IMR-90 (cell line): Measurements from ENCODE around the gene ARHGEF40. TPM values are rescaled to one million over a fixed set of nuclear protein-coding genes. Genes with fewer than 3 reads are reported as not detected.

ENCODE experiments used
- ATAC-seq: fragments of 200-7000 bp; cut with Tn5 transposase; 2 replicates; pipeline ENCODE4 v1.9.1; 2020; ENCODE audit warnings: low read depth, mild to moderate bottlenecking, moderate library complexity
- BruUV-seq: library from RNA; stranded (reverse); fragments of 400-500 nt; replicated peaks from 2 replicates; lab custom pipeline; 2021; lab: Mats Ljungman, UMichigan
- CTCF ChIA-PET: fragments of 300-600 bp; formaldehyde crosslinking; extraction: SDS; loops from one replicate; lab custom pipeline; 2021; ENCODE audit warnings: antibody characterized with exemption; lab: Yijun Ruan, JAX
- POLR2A ChIA-PET: fragments of 300-600 bp; sonication (Branson Sonifier 250); formaldehyde crosslinking; loops from one replicate; lab custom pipeline; 2022; ENCODE audit warnings: antibody characterized with exemption; ENCODE audit not compliant: unreplicated experiment; lab: Charles Lee
- DNase-seq: peaks from one replicate; pipeline ENCODE4 v3.0.0; 2013
- H2AFZ ChIP-seq: replicated peaks from 2 replicates; pipeline ENCODE3; 2013; ENCODE audit warnings: low read length, mild to moderate bottlenecking; ENCODE audit not compliant: poor library complexity
- H2AK5ac ChIP-seq: 2 replicates; pipeline ENCODE4 v1.6.1; 2013; ENCODE audit warnings: low read depth, low read length, inconsistent platforms
- H2AK9ac ChIP-seq: replicated peaks from 2 replicates; pipeline ENCODE3; 2013; ENCODE audit warnings: mild to moderate bottlenecking, low read depth, low read length, moderate library complexity; ENCODE audit not compliant: poor library complexity
- H2BK120ac ChIP-seq: 2 replicates; pipeline ENCODE4 v1.6.1; 2013; ENCODE audit warnings: low read depth, low read length, inconsistent platforms
- H2BK15ac ChIP-seq: 3 replicates; pipeline ENCODE4 v1.6.1; 2013; ENCODE audit warnings: low read depth, low read length, inconsistent platforms
- H2BK20ac ChIP-seq: 2 replicates; pipeline ENCODE4 v1.6.1; 2013; ENCODE audit warnings: low read depth, mild to moderate bottlenecking, inconsistent platforms, low read length, moderate library complexity
- H2BK5ac ChIP-seq: 2 replicates; pipeline ENCODE4 v1.6.1; 2013; ENCODE audit warnings: mild to moderate bottlenecking, low read depth, low read length, inconsistent platforms; ENCODE audit not compliant: poor library complexity, severe bottlenecking
- H3K14ac ChIP-seq: replicated peaks from 2 replicates; pipeline ENCODE4 v1.6.1; 2013; ENCODE audit warnings: low read depth, low read length, inconsistent platforms
- H3K18ac ChIP-seq: 2 replicates; pipeline ENCODE4 v1.6.1; 2013; ENCODE audit warnings: low read depth, low read length, control low read depth
- H3K23ac ChIP-seq: 2 replicates; pipeline ENCODE4 v1.6.1; 2013; ENCODE audit warnings: low read depth, low read length, inconsistent platforms
- H3K27ac ChIP-seq: 2 replicates; pipeline ENCODE4 v1.5.1; 2013; ENCODE audit warnings: mild to moderate bottlenecking, control low read depth, low read length; ENCODE audit not compliant: insufficient read depth
- H3K27me3 ChIP-seq: 2 replicates; pipeline ENCODE4 v1.6.1; 2013; ENCODE audit warnings: low read length; ENCODE audit not compliant: control insufficient read depth, insufficient read depth
- H3K36me3 ChIP-seq: 2 replicates; pipeline ENCODE4 v1.6.1; 2013; ENCODE audit warnings: low read length, mixed read lengths; ENCODE audit not compliant: control insufficient read depth, insufficient read depth
- H3K4ac ChIP-seq: 2 replicates; pipeline ENCODE4 v1.6.1; 2013; ENCODE audit warnings: low read depth, low read length, inconsistent platforms
- H3K4me1 ChIP-seq: 2 replicates; pipeline ENCODE4 v1.6.1; 2013; ENCODE audit warnings: low read length, mixed read lengths; ENCODE audit not compliant: control insufficient read depth, insufficient read depth
- H3K4me2 ChIP-seq: 2 replicates; pipeline ENCODE4 v1.6.1; 2013; ENCODE audit warnings: low read depth, mild to moderate bottlenecking, control low read depth, low read length, moderate library complexity
- H3K4me3 ChIP-seq: 2 replicates; pipeline ENCODE4 v1.5.1; 2013; ENCODE audit warnings: low read depth, mild to moderate bottlenecking, control low read depth, low read length, moderate library complexity; ENCODE audit not compliant: insufficient read depth
- H3K56ac ChIP-seq: 2 replicates; pipeline ENCODE4 v1.6.1; 2013; ENCODE audit warnings: low read length, inconsistent platforms; ENCODE audit not compliant: insufficient read depth; ENCODE audit errors: extremely low read depth
- H3K79me1 ChIP-seq, 2 experiments: 2 replicates each; pipeline ENCODE4 v1.6.1; 2013; ENCODE audit warnings: low read length in 2 of 2, inconsistent platforms in 1 of 2, low read depth in 1 of 2
- H3K9ac ChIP-seq: 2 replicates; pipeline ENCODE4 v1.6.1; 2013; ENCODE audit warnings: low read depth, low read length, control low read depth
- H3K9me1 ChIP-seq: 2 replicates; pipeline ENCODE4 v1.6.1; 2013; ENCODE audit warnings: low read length, inconsistent platforms; ENCODE audit not compliant: insufficient read depth
- H3K9me3 ChIP-seq: 2 replicates; pipeline ENCODE4 v1.6.1; 2013; ENCODE audit warnings: low read length; ENCODE audit not compliant: control insufficient read depth, insufficient read depth
- H4K20me1 ChIP-seq: 2 replicates; pipeline ENCODE4 v1.6.1; 2013; ENCODE audit warnings: low read length, inconsistent platforms; ENCODE audit not compliant: insufficient read depth
- H4K5ac ChIP-seq: 2 replicates; pipeline ENCODE4 v1.6.1; 2013; ENCODE audit warnings: mild to moderate bottlenecking, low read depth, low read length, control low read depth
- H4K8ac ChIP-seq, 2 experiments: 2 replicates each; pipeline ENCODE4 v1.6.1; 2013; ENCODE audit warnings: low read depth in 2 of 2, low read length in 2 of 2, control low read depth in 1 of 2, inconsistent platforms in 1 of 2
- H4K91ac ChIP-seq: 2 replicates; pipeline ENCODE4 v1.6.1; 2013; ENCODE audit warnings: low read depth, low read length, inconsistent platforms; ENCODE audit not compliant: insufficient read depth
- ELK1 ChIP-seq: fragments of 150-350 bp; IDR thresholded peaks from 2 replicates; pipeline ENCODE4 v1.6.1; 2016; ENCODE audit warnings: low read depth, mild to moderate bottlenecking, low read length, moderate library complexity, borderline replicate concordance
- MXI1 ChIP-seq: IDR thresholded peaks from 2 replicates; pipeline ENCODE4 v1.6.1; 2012; ENCODE audit warnings: low read depth, mild to moderate bottlenecking, low read length, moderate library complexity, borderline replicate concordance
- NFE2L2 ChIP-seq: fragments of 150-350 bp; IDR thresholded peaks from 2 replicates; pipeline ENCODE4 v1.6.1; 2016; ENCODE audit warnings: low read depth, mild to moderate bottlenecking, low read length
- SMC3 ChIP-seq: fragments of 150-350 bp; IDR thresholded peaks from 2 replicates; pipeline ENCODE4 v1.6.1; 2016; ENCODE audit warnings: low read depth, mild to moderate bottlenecking, antibody characterized with exemption, low read length, moderate library complexity
- WGBS, 2 experiments: methylation state at CpG; one replicate each; pipeline versions ENCODE4 v1.1.5 to v1.1.7; 2013; ENCODE audit warnings: missing lambda C conversion rate in 2 of 2; ENCODE audit not compliant: insufficient read length in 1 of 2; ENCODE audit errors: extremely low coverage in 2 of 2; 5-methylcytosine and 5-hydroxymethylcytosine counted together
- dilution Hi-C: fragments of 300-500 bp; cut with HindIII; formaldehyde crosslinking; loops from one replicate; pipeline ENCODE4 v1.14.3; 2018; ENCODE audit warnings: low sequenced_read_pairs; ENCODE audit not compliant: unreplicated experiment
- in situ Hi-C: fragments of 300-500 bp; cut with MboI; formaldehyde crosslinking; loops from 3 replicates; pipeline ENCODE4 v1.14.3; 2019; ENCODE audit warnings: low sequenced_read_pairs, inconsistent platforms, mixed read lengths
- intact Hi-C: fragments of 100-400 bp; cut with micrococcal nuclease; formaldehyde crosslinking; loops from 2 replicates; pipeline ENCODE4 v1.10.0; 2022
- polyA plus RNA-seq, 3 experiments: library from polyadenylated mRNA; depleted of rRNA; stranded (reverse); fragments of >200 nt; gene quantifications; 2 replicates each; pipeline ENCODE4 v1.2.3, GENCODE V29; 2012; ENCODE audit warnings: low replicate concordance in 1 of 3
- total RNA-seq: library from RNA; depleted of rRNA; stranded (reverse); fragments of >200 nt; gene quantifications from 2 replicates; pipeline ENCODE4 v1.2.3, GENCODE V29; 2012

The ARHGEF40 gene
- total and polyA plus RNA-seq, 2 of the 4 experiments (the other 2 are of a cell fraction), result 18.1 to 58.4 TPM

- peak; percentile 26; the same call in 1 of the 2 replicates for TF ChIP-seq MXI1
- peak; percentile 100 for TF ChIP-seq SMC3
- TF ChIP-seq NFE2L2, result no peak
These were observed 22.3 kb downstream of the ARHGEF40 start (continued) for GRCh38 chr14:21092273-21093011.

- Histone ChIP-seq H3K4me3 (no peak overlapping the region), H3K9me1 (no peaks in the 10 kb centered on the region), H2AFZ (no peak overlapping the region), H2BK20ac (no peak overlapping the region), H3K9me3 (no peaks in the 10 kb centered on the region), H2BK15ac (no peak overlapping the region), H3K79me1 (0 out of 4 replicates have a peak, but pooled peaks cover 3 to 6% of the 10 kb centered on the region in 2 experiments), H2AK5ac (no peak overlapping the region), H3K36me3 (peaks cover 25% of the 10 kb centered on the region), H2AK9ac (no peak overlapping the region), H4K5ac (no peak overlapping the region), H3K27ac (no peak overlapping the region), H3K9ac (no peak overlapping the region), H3K18ac (no peak overlapping the region), H3K27me3 (no peaks in the 10 kb centered on the region), H3K4ac (no peak overlapping the region), H3K4me1 (peaks cover 2% of the 10 kb centered on the region; the same call in 1 of the 2 replicates), H3K4me2 (no peak overlapping the region), H3K14ac (no peak overlapping the region), H3K56ac (no peak overlapping the region), H4K20me1 (no peaks in the 10 kb centered on the region; the same call in 1 of the 2 replicates), H4K8ac (no peak overlapping the region), H3K23ac (no peak overlapping the region), H4K91ac (no peak overlapping the region), H2BK120ac (no peak overlapping the region), H2BK5ac (no peak overlapping the region)
- BruUV-seq, result no TSS peak
- intact Hi-C loops, result no loop called here
- WGBS, 2 experiments, result 71% methylated on average over 14 of the region's 36 CpGs; no CpG with 5 or more reads in 1 of the 2 experiments
- in situ Hi-C loops, result loop anchor here (25.0 kb wide), 2 partner anchors 631 to 756 kb away; partner anchors contain the start of genes APEX1, CCNB1IP1, OSGEP and PARP2
- CTCF ChIA-PET, result interaction anchor here (0.6 to 2.9 kb wide), 13 partner anchors 9 to 1846 kb away, joined by 3 to 22 read pairs (median 4); partner anchors contain the start of gene ARHGEF40
- TF ChIP-seq SMC3, result no peak
- no peak for TF ChIP-seq ELK1
- DNase-seq (no peak), ATAC-seq (no peak)
- dilution Hi-C loops, result no loop called here
- POLR2A ChIA-PET, result no interaction called here
These were observed 22.9 kb downstream of the ARHGEF40 start for GRCh38 chr14:21093018-21093417.
